ENCODE results near the gene DUSP1.

DUSP1 gene

DNA sequence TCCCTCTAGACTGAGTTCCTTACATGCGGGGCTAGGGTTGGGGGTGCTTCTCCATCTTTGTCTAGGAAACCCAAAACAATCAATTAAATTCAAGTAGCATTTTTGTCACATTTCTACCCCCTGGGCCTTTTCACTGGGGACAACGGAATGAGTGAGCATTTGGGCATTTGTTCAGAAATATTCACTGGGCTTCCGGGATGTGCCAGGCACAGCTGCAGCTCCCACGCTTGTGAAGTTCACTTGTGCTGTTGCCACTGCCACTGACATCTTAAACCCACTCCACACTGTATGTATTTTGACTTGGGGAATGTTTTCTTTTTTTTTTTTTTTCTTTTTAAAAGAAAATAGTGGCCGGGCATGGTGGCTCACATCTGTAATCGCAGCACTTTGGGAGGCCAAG is 31.6 kb downstream of the DUSP1 start:
- Mint-ChIP-seq H3K27me3 (ENCODE audit: low read depth, poor library complexity) (peaks cover 13% of the 10 kb centered on the region), H3K36me3 (ENCODE audit: low read depth) (no peaks in the 10 kb centered on the region), H3K9me3 (no peaks in the 10 kb centered on the region), H3K4me3 (no peak overlapping the region), H3K27ac (no peak overlapping the region), H3K4me1 (peaks cover 39% of the 10 kb centered on the region)
- TF ChIP-seq, protein P1, sequence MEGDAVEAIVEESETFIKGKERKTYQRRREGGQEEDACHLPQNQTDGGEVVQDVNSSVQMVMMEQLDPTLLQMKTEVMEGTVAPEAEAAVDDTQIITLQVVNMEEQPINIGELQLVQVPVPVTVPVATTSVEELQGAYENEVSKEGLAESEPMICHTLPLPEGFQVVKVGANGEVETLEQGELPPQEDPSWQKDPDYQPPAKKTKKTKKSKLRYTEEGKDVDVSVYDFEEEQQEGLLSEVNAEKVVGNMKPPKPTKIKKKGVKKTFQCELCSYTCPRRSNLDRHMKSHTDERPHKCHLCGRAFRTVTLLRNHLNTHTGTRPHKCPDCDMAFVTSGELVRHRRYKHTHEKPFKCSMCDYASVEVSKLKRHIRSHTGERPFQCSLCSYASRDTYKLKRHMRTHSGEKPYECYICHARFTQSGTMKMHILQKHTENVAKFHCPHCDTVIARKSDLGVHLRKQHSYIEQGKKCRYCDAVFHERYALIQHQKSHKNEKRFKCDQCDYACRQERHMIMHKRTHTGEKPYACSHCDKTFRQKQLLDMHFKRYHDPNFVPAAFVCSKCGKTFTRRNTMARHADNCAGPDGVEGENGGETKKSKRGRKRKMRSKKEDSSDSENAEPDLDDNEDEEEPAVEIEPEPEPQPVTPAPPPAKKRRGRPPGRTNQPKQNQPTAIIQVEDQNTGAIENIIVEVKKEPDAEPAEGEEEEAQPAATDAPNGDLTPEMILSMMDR (IDR thresholded peaks at IDR 0.05) = no peak
- no peak for DNase-seq

DNA sequence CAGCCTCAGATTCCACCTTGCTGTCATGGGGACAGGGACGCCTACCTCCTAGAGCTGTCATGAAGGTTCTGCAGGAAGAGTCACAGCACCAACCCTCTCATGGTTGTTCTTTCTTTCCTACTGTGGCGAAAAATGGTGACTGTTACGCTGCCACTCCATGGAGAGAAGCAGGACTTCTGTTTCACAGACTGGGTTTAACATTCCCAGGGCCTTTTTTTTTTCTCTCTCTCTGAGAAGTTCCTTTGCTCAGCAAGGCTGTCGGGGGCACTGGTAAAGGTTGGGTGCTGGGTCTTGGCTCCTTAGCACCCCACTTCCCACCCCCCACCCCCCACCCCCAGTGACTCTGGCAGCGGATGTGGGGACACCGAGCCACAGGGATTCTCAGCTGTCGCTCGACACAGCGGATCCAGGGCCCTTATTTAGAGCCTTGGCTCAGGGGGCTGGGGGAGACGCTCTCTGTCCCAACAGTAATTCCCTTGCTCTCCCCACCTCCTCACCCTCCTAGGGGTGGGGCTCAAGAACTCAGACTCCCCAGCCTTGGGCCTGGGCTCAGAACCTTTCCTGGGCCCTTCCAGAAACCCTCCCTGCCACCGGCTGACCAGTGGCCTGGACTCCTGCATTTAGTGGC is 34.4 kb downstream of the DUSP1 start:
- Mint-ChIP-seq H3K27me3 (ENCODE audit: low read depth, poor library complexity) (peaks cover 13% of the 10 kb centered on the region), H3K27ac (no peak overlapping the region), H3K4me1 (peaks cover 45% of the 10 kb centered on the region), H3K36me3 (ENCODE audit: low read depth) (no peaks in the 10 kb centered on the region), H3K4me3 (no peak overlapping the region), H3K9me3 (no peaks in the 10 kb centered on the region)
- no peak for DNase-seq
- TF ChIP-seq, protein P1 (IDR thresholded peaks at IDR 0.05) = no peak

DNA sequence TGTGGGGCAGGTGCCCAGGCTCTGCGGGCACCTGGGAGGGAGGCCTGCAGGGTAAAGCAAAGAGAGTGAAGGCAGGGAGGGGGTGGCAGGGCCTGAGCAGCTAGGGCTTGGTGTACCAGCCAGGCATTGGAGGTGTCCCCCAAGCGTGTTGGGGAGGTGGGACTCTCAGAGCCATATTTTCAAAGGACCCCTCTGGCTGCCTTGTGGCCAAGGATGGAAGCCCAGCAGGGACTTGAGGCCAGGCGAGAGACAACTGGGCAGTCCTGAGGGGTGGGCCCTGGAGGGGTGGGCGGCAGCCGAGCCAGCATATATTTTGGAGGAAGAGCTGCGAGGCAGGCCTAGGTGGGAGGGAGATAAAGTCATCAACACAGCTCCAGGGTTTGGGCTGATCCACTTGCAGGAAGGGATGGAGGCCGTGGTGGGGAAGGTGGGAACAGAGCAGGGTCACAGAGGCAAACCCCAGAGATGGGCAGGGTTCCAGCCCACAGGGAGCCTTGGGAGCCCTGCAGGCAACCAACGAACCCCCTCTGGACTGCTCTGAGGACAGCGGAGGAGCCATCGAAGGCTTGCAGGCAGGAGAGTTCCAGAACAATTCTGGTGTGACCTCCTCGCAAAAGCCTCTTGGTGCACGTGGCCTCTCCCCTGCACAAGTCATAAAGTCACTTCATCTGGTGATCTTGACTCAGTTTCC is 35.7 kb downstream of the DUSP1 start:
- H3K9me3 Mint-ChIP-seq = no peaks in the 10 kb centered on the region
- TF ChIP-seq, protein P1 (IDR thresholded peaks at IDR 0.05) = no peak
- no peaks in the 10 kb centered on the region for H3K36me3 Mint-ChIP-seq (ENCODE audit: low read depth)
- DNase-seq = no peak
- peaks cover 40% of the 10 kb centered on the region for H3K4me1 Mint-ChIP-seq
- H3K27ac Mint-ChIP-seq = peak overlapping the region; percentile 77
- peaks cover 15% of the 10 kb centered on the region for H3K27me3 Mint-ChIP-seq (ENCODE audit: low read depth, poor library complexity)
- H3K4me3 Mint-ChIP-seq = no peak overlapping the region

DNA sequence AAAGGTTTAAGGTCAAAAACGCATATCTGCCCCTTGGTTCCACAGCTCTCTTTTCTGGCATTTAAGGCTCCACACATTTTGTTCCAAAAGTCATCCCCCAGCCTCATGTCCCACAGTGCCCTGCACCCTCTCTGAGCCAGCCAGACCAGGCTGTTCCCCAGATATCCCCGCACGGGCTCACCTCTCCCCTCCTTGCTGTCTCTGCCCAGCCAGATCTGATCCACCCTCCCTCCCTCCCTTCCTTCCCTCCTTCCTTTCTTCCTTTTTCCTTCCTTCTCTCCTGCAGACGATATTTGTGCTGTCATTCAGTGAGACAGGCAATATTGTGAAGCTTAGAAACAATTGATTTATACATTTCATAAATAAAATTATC is 37.0 kb downstream of the DUSP1 start:
- H3K27ac Mint-ChIP-seq = peak overlapping the region; percentile 90
- no peaks in the 10 kb centered on the region for H3K36me3 Mint-ChIP-seq (ENCODE audit: low read depth)
- H3K27me3 Mint-ChIP-seq (ENCODE audit: low read depth, poor library complexity) = peaks cover 21% of the 10 kb centered on the region
- DNase-seq = no peak
- H3K4me3 Mint-ChIP-seq = no peak overlapping the region
- no peaks in the 10 kb centered on the region for H3K9me3 Mint-ChIP-seq
- peaks cover 40% of the 10 kb centered on the region for H3K4me1 Mint-ChIP-seq
- TF ChIP-seq, protein P1 (IDR thresholded peaks at IDR 0.05) = no peak

DNA sequence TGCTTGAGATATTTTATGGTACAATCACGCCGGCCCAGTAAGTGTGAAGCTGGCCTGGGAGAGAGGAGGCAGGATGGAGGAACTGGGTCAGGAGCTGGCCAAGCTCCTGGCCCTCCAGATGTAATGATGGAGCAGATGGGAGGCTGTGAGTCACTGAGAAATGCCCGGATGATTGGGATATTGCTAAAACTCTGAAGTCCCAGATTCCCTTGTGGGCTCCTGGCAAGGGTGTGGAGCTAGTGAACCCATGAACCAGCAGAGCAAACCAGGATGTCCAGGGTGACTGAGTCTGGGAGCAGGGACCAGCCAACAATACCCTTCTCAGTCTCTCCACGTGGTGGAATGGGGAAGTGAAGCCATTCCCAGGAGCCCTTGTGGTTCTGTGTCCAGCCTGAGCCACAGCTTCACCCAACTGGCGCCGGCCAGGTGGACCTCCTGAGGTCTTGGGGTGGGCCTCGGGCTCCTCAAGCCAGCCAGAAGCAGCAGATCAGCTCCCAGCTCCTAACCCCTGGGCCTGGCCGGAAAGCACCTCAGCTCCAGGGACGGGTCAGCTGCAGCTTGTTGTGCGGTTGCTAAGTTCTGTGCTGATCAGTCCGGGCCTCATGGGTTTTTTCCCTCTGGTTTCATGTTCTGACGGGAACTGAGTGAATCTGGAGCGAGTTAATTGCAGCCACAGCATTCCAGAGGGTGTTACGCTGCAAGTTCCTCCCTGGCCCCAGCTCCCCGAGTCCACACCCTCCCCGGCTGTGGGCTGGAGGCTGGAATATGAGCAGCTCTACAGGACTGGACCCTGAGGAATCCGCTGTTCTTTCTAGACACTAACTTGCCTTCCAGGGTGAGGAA is 37.6 kb downstream of the DUSP1 start:
- TF ChIP-seq, protein P1 (IDR thresholded peaks at IDR 0.05) = no peak
- Mint-ChIP-seq H3K9me3 (no peaks in the 10 kb centered on the region), H3K4me1 (peaks cover 40% of the 10 kb centered on the region), H3K4me3 (no peak overlapping the region), H3K36me3 (ENCODE audit: low read depth) (no peaks in the 10 kb centered on the region), H3K27me3 (ENCODE audit: low read depth, poor library complexity) (peaks cover 26% of the 10 kb centered on the region), H3K27ac (peak overlapping the region; percentile 90)
- peak; percentile 37 for DNase-seq
